GM21737 (cell line): ENCODE results near the gene ARHGAP21.

Experiments used
- ATAC-seq: cut with Tn5 transposase; IDR thresholded peaks from one replicate; pipeline ENCODE4 v1.9.1; 2021; ENCODE audit warnings: mild to moderate bottlenecking, moderate library complexity; ENCODE audit not compliant: unreplicated experiment

Gene ARHGAP21

DNA sequence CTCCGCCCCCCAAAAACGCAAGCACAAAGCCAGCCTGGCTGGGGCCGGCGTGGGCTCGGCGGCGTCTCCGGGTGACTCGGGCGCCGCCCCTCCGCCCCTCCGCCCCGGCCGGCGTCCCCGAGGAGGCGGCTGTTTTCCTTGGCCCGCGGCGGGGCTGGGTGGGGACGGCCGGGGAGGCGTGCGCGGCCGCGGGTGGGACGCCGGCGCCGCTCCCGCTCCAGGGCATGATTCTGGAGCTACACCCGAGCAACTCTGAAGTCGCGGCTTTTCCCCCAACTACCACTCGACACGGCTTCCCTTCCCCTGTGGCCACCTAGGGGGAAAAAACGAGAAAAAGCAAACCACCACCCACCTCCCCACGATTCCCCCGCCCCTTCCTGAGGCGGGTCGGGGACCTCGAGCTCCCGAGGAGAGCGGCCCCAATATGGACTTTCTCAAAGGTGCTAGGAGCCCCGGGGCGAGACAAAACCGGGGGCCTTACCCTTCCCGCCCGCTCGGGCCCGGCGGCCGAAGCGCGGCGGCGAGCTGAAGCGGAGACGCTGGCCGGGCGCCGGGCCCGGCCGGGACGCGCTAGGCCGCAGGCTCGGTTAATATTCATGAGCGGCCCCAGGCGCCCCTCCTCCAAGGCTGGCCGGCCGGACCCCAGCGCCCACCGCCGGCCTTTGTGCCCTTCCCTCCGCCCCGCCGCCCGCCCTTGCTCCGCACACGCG is 856 bp downstream of the ARHGAP21 start:
- ATAC-seq, result peak; percentile 14

DNA sequence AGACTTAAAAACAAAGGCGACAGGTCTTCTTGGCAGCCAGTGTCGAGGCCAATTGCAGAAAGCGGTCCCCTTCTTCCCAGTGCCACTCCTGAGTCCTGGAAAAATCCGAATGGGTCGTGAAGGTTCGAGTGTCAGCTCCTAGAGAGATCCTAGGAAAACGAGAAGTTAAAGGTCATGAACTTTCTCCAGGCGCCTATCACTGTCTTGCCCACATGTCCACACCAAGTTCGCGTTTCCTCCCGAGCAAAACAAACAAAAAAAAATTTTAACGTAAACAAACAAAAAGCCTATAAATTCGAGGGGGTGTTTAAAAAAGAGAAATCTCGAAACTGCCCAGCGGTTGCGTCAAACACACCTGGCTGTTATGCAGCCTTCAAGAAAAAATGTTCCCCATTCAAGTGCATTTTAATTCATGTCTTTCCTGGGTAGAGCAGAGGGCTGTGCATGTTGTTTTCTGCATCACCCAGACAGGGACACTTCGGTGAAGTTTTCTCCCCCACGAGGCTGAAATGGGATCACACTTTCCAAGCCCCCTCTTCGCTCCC is 1.5 kb downstream of the ARHGAP21 start:
- no peak for ATAC-seq

DNA sequence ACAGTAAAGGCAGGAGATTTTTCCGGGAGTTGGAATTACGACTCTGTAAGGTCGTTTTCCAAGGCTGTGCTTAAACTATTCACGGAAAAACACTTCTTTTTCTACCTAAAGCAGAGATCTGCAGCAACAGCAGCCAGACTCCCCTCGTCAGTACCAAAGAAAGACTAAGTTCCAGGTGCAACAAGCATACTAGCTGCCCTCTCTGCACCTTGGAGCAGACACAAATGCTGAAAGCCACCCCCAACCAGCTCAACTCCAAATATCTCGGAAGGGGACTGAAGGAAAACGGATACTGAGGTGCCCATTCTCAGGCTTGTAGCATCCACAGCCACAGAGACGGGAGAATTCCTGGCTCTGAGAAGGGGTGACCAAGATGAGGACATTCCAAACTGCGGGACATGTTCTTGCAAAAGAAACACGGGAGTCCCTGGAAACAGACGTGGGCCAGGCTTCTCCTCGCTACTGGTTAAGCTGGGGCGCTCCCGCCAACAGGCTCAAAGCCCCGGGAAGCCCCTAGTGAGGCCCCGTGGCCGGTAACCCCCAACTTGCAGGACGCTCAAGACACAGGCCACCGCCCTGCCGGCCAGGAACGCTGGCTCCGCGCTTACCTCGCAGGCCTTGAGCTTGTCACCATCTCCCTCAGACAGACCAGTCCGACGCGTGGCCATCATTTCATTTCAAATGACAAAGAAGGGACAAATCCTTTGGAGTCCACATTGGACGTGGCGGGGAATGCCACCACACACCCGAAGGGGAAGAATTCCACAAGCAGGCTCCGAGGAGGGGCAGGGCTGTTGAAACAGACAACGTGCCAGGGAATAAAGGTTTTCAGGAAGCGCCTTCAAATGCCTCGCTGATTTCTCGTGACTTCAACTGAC is 2.2 kb downstream of the ARHGAP21 start:
- ATAC-seq, result no peak

DNA sequence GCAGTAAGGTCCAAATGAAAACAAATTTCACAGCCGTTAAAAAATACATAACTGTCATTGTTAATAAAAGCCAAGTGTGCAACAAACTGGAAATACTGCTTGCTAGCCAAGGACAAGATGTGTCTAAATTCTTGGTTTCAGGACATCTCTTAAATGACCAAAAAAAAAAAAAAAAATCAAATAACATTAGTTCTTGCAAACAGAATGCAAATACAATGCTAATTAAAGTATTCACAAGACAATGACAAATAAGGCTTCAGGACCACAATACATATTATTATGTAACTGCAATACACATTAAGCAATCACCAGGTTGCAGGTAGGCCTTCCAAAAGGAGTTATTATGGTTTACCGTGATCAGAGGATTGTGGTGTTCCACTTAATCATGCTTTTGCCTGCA is 3.6 kb downstream of the ARHGAP21 start:
- ATAC-seq, result no peak

DNA sequence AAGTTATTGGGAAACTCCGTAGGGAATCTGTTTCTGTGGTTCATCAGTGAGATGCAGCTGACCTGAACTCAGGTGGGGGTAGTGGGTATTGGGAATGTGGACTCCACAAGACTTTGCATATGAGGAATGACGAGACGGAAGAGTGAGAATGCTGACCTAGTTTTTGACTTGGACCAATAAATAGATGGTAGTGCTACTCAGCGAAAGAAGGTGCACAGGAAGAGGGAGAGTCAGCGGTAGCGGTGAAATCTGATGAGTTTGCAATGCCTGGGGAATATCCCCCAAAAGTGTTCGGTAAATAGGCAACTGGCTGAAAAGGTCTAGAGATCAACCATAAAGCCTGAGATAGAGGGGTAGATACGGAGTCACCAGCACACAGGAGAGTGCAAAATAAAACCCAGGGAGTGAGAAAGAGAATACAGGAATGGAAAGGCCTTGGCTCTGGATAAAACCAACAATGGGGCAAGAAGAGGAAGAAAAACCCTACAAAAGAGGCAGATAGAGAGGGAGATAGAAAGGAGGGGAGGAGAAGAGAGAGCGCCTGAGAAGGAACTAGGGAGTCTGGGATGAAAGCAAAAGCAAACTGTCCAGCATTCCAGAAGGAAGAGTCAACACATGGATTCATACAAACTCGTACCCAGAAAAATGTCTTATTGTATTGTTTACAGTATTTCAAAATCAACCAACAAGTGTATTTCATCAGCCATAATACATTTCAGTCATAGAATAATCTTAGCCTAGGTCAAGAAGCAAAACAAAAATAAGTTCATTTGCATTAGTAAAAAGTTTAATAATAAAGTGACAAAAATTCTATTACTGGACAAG is 5.4 kb downstream of the ARHGAP21 start:
- no peak for ATAC-seq

DNA sequence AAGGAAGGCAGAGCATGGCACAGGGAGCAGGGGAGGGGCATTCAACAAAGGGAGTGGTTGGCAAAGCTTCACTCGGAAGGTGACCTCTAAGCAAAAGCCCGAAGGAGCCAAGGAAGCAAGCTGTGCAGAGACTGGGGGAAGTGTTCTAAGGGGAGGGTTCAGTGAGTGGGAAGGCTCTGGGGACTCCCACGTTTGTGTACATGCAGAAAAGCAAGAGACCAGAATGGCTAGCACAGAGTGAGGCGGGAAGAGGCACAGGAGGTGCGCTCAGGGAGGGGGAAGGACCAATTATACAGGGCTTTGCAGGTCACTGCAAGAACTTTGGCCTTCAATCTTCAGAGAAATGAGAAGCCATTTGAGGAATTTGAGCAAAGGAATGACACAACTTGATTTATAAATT is 7.4 kb downstream of the ARHGAP21 start:
- ATAC-seq, result no peak

DNA sequence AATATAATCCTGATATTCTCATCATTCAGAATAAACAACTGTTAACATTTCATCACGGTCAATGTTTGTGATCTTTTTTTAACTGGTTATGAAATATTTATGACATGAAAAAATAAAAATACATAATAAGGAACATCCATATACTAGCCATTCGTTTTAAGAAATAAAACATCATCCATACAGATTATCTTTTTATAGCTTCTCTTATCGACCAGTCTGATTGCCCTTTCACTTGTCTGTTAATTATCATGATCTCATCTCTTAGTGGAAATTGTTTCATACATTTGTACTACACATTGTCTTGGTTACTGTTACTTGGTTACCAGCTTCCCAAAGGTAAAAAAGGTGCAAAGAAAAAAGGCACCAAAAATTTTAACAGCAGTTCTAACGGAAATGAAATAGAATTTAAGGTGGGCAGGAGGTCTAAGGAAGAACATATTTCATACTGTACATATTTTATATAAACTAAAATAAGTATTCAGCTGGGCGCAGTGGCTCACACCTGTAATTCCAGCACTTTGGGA is 8.4 kb downstream of the ARHGAP21 start:
- ATAC-seq, result no peak

DNA sequence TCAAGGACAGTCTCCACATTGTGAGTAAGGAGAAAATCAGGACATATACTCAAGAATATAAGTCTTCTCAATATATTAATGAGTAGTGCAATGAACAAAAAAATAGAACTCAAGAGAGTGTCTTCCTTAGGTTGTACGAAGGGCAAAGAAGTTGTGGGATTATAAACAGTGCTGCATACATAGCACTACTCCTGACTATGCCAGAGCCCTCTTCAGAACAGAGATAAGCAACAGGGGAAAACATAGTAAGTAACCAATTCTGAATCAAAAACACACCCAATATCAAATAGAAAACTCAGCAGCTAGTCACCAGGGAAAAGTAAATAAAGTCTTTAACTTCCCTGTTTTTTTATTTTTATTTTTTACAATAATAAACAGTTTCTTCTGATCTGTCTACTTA is 10.6 kb downstream of the ARHGAP21 start:
- no peak for ATAC-seq

DNA sequence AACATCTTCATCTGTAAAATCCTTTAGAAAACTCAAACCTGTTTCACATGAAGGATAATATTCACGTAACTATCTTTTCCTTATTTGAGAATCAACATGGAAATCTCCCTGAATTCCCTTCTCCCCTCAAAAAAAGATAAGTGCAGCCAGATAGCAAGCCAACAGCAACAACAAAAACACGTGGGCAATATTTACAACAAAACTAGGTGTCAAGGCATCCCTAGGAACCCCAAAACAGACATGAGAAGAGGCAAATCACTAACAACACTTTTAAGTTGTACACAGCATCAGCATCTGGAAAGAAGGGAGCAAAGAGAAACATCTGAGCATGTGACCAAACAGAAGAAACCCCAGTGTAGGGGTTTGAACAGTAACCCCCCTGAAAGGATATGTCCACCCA is 12.2 kb downstream of the ARHGAP21 start:
- ATAC-seq, result no peak

DNA sequence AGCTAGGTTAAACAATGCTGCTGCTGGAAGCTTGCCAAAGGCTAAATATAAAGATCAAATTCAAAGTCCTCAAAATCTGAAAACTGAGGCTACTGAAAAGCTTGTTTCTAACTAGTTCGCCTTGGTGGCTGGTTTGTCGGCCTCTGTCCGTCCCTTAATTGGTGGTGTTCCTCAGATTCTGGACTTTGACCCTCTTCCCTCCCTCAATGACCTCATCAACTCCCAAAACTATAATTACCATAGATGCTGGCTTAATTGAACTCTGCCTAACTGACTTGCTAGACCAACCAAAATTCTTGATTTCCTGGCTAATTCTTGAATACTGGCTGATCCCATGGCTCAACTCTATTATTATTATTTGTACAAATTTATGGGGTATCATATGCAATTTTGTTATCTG is 15.6 kb downstream of the ARHGAP21 start:
- no peak for ATAC-seq

DNA sequence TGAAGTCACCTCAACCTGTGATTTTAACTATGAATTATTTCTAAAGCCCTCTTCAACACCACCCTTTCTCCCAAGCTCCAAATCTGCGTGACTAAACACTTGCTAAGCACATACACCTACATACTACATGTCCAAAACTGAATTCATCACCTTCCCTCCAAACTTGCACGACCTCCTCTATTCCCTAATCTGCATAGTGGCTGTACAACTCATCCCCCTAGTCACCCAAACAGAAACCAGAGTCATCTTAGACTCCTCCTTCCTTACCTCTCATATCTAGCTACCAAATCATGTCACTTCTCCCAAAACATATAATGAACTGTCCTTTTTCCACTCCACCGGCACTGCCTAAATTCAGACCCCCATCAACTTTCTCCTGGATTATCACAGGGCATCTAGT is 16.2 kb downstream of the ARHGAP21 start:
- no peak for ATAC-seq

DNA sequence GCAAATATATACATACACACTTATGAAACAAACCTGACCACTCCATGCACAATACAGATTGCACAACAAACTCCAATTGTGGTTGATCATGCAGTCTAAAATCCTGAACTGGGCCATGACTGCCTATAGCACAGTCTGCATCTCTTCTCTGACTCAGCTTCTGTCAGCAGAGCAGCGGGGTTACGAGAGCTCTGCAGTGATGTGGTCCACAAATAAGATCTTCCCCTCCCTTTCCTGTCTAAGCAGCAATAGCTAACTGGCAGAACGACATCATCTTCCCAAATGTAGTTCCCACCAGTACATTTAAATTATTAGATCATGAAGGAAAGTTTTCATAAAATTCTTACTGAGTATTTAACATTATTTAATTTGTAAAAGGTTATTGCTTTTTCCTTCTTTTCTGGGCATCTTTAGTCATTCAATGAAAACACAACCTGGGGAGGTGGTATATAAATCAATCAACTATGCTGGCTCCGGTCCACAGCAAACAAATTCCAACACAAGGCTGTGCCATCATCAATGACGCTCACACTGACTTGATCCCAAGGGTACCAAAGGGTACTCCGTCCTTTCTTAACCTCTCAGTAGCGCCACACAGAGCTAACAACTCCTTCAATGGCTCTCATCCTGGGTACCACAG is 17.1 kb downstream of the ARHGAP21 start:
- no peak for ATAC-seq

DNA sequence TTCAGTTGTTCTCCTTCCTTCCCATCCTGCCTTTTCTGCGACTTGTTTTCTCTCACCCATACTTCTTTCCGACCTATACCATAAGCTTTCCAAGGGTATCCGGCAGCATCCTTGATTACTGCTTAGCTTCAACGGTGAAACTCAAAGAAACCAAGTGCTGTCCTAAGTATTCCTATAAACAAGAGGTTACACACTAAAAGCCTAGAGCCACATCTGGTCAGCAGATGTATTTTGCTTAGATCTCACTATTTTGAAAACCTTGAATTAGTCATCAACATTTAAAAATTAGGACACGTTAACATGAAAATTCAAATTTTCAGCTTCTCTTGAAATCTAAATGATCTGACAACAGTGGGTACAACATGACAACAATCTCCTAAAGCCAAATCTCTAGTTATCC is 20.0 kb downstream of the ARHGAP21 start:
- ATAC-seq, result no peak

DNA sequence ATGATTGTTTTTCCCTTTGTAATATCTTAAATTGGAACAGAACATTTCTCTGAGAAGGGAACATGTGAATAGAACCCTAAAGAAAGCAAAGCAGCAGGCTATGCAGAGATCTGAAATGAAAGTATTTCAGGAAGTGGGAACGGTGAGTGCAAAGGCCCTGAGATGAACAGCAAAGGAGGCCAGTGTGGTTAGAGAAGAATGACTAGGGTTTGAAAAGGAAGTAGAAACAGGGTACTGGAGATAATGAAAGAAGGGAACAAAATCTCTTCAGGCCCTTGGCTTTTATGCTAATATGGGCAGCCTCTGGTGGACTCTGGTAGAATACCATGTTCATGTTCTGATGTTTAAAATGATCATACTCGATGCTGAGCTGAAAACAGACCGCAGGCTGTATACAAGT is 22.2 kb downstream of the ARHGAP21 start:
- peak; percentile 90 for ATAC-seq

DNA sequence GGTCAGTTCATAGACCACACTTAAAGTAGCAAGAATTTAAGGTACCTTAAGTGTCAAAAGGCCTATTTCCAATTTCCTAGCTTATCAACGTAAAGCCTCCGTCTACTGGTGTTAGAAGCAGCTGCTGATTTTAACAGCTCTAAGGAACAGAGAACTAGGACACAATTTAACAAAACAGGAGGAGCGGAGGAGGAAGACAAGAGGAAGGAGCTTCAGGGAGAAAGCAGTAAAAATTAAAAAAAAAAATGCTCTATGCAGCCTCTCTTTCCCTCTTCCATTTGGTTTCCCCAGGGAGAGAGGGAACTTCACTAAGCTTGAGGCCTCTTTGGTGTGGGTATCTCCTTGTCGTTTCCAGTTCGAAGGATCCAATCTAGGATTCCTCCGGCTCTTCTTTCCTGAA is 22.7 kb downstream of the ARHGAP21 start:
- ATAC-seq, result no peak

DNA sequence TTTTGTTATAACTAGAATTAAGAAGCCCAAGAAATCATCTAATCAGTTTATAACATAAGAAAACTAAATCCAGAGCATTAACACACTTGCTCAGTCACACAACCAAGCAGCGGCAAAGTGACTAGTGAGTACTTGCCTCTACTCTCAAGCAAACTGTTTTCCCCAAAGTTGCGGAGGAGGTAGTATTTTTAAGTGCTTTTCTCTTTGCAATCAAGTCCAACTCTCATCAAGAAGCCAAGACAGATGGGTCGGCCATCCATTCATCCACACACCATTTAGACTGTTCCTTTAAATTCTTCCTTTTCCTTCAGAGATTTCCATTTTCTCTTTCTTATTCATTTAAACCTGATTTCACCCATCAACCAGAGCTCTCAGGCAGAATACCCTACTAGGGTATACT is 25.4 kb downstream of the ARHGAP21 start:
- no peak for ATAC-seq

DNA sequence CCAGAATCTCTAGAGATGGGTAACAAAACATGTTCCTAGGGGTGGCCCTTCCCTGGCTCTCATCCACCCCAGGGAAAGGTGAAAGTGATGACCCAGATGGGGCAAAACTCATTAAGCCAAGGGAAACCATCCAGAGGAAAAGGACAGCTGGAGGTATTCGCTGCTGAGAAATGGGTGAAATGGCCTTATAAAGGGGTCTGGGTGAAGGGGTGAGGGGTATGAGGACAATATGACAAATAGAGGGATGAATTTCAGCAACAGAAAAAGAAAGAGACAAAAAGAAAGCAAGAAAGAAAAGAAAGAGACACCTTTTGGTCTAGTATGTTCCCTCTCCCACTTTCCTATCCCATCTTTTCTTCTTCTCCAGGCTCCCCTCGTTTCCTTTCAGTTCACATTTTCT is 26.6 kb downstream of the ARHGAP21 start:
- no peak for ATAC-seq

DNA sequence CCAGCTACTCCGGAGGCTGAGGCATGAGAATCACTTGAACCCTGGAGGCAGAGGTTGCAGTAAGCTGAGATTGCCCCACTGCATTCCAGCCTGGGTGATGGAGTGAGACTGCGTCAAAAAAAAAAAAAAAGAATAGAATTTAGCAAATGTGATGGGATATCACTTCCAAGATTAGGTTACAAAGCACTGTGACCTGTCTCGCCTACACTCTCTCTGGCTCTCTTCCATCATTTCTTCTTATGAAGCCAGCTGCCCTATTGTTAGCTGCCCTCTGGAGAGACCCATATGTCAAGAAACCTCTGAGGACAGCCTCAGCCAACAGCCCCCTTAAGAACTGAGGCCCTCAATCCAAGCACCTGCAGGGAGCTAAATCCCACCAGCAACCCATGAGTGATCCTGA is 28.2 kb downstream of the ARHGAP21 start:
- ATAC-seq, result no peak

DNA sequence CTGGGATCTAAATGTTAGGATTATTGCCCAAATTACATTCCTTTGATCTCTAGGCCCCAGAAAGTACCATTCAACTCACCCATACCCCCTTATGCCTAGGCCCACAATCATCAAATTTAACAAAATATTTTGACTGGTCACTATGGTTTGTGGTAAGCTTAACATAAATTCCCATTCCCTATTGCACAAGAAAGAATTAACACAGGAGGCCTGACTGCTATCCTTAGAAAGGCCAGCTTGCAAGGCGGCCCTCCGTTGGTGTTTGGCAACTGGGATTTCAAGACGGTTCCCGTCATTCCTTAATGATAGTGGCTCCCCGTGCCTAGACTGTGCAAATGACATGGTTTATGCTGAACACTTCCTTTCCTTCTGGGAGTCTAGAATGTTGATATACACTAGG is 29.6 kb downstream of the ARHGAP21 start:
- no peak for ATAC-seq

DNA sequence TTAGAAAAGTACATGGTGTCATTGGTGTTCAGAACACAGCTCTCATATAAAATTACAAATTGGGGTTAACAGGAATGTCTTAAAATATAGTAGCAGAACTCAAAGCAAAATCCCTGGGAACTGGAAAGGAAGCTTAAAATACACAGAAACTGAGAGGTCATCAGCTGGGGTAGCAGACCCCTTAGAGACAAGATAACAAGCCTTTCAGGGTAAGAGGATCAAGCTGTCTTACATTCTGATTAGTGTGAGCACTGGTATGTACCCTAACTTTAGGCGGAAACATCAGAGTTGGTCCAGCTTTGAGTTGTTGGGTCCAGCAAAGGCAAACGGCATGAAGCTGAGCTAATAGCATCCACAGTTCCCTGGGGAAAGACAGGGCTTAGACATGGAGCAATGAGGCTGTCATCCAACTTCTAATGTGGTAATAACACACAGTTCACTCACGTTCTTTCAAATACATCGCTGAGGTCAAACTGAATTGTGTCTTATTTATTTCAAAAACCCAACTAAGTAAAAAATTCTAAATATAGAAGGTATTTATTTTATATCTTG is 32.6 kb downstream of the ARHGAP21 start:
- ATAC-seq, result no peak
